Measurements from ENCODE around the gene ZGLP1.
A peak's percentile ranks its signal among the peaks of the same experiment; 100 is the strongest.

- TF ChIP-seq CTCF (conservative IDR thresholded peaks at IDR 0.05; ENCODE audit: low read depth, low read length) (peak; percentile 95), EZH2 (IDR thresholded peaks at IDR 0.05; ENCODE audit: low read length, unreplicated experiment) (no peak)
Observed at GRCh38 chr19:10269333-10270179, 40.1 kb downstream of the ZGLP1 start.

Data from PC-3 (cell line).